ENCODE results near the gene STRA6. TPM values are rescaled to one million over a fixed set of nuclear protein-coding genes. Genes with fewer than 3 reads are reported as not detected.

Gene STRA6
- total RNA-seq, 2 donors from 2014 or later: 0.77 to 1.8 TPM

DNA sequence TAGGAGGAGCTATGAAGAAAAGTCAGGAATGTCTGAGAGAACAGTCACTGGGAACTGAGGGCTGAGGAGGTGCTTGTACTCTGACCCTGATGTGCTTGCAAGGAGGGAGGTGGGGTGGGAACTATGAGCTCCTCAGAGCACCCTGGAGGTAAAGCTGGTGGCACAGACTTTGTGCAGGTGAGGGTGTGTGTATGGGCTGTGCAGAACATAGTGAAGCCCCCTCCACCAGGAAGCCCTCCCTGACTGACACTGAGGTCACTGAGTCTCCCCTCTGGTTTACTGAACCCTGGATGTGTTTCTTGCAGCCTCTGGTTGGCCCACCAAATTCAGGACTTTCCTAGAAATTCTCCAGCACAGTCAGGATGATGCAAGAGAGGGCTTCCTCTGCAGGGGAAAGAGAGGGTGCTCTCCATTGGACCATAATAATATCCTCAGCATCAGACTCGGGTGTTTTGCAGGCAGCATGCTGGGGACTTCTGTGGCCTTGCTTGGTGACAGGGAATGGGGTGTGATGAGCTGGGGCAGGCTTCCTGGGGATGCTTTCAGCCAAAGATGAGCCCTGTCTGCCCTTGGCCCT is 30.5 kb downstream of the STRA6 start:
- intact Hi-C loops (cut with DNase I): no loop called here
- TF ChIP-seq POLR2A (IDR thresholded peaks at IDR 0.05) (no peak), POLR2AphosphoS5 (IDR thresholded peaks at IDR 0.05) (no peak), CTCF (IDR thresholded peaks at IDR 0.05) (no peak)
- Histone ChIP-seq H3K4me3 (no peak overlapping the region), H3K4me1 (replicated peaks) (no peaks in the 10 kb centered on the region), H3K9me3 (no peaks in the 10 kb centered on the region), H3K27me3 (replicated peaks; ENCODE audit: insufficient read depth) (no peaks in the 10 kb centered on the region), H3K36me3 (no peaks in the 10 kb centered on the region), H3K27ac (peak overlapping the region in 1 of 2 donors; percentile 64)
- no peak for DNase-seq (ENCODE audit: low spot score)
- 87% methylated on average over 1 of the region's 1 CpG for WGBS

- Histone ChIP-seq H3K27ac (no peak overlapping the region), H3K36me3 (no peaks in the 10 kb centered on the region), H3K27me3 (replicated peaks; ENCODE audit: insufficient read depth) (no peaks in the 10 kb centered on the region), H3K9me3 (no peaks in the 10 kb centered on the region), H3K4me1 (replicated peaks) (no peaks in the 10 kb centered on the region), H3K4me3 (no peak overlapping the region)
- no peak for TF ChIP-seq CTCF (IDR thresholded peaks at IDR 0.05)
- no peak for TF ChIP-seq POLR2A (IDR thresholded peaks at IDR 0.05)
- TF ChIP-seq POLR2AphosphoS5 (IDR thresholded peaks at IDR 0.05): no peak
- intact Hi-C loops (cut with DNase I): no loop called here
- WGBS: 91% methylated on average over 7 of the region's 7 CpGs
- DNase-seq (ENCODE audit: low spot score): no peak
Measured at GRCh38 chr15:74170875-74171578, 31.6 kb downstream of the STRA6 start.

GRCh38 chr15:74170071-74170844 is 32.3 kb downstream of the STRA6 start:
- Histone ChIP-seq H3K4me3 (no peak overlapping the region), H3K27ac (no peak overlapping the region), H3K4me1 (replicated peaks) (no peaks in the 10 kb centered on the region), H3K27me3 (replicated peaks; ENCODE audit: insufficient read depth) (no peaks in the 10 kb centered on the region), H3K36me3 (no peaks in the 10 kb centered on the region), H3K9me3 (no peaks in the 10 kb centered on the region)
- WGBS: 84% methylated on average over 15 of the region's 15 CpGs
- DNase-seq (ENCODE audit: low spot score): no peak
- TF ChIP-seq POLR2A (IDR thresholded peaks at IDR 0.05) (no peak), CTCF (IDR thresholded peaks at IDR 0.05) (no peak), POLR2AphosphoS5 (IDR thresholded peaks at IDR 0.05) (no peak)
- intact Hi-C loops (cut with DNase I): no loop called here

GRCh38 chr15:74168711-74169126 is 33.9 kb downstream of the STRA6 start:
- no peak for TF ChIP-seq CTCF (IDR thresholded peaks at IDR 0.05)
- TF ChIP-seq POLR2AphosphoS5 (IDR thresholded peaks at IDR 0.05): no peak
- no peak for TF ChIP-seq POLR2A (IDR thresholded peaks at IDR 0.05)
- WGBS: 43% methylated on average over 3 of the region's 3 CpGs
- Histone ChIP-seq H3K4me3 (no peak overlapping the region), H3K27ac (no peak overlapping the region), H3K9me3 (no peaks in the 10 kb centered on the region), H3K36me3 (no peaks in the 10 kb centered on the region), H3K27me3 (replicated peaks; ENCODE audit: insufficient read depth) (no peaks in the 10 kb centered on the region), H3K4me1 (replicated peaks) (no peaks in the 10 kb centered on the region)
- intact Hi-C loops (cut with DNase I): no loop called here
- DNase-seq (ENCODE audit: low spot score): no peak

Data from prostate gland (tissue), 2 donors.